GM19438 (cell line): Measurements from ENCODE around the gene GSG1L.

Experiments
- ATAC-seq: cut with Tn5 transposase; IDR thresholded peaks from one replicate; pipeline ENCODE4 v1.9.1; 2021; ENCODE audit warnings: low read depth; ENCODE audit not compliant: unreplicated experiment

The GSG1L gene

DNA sequence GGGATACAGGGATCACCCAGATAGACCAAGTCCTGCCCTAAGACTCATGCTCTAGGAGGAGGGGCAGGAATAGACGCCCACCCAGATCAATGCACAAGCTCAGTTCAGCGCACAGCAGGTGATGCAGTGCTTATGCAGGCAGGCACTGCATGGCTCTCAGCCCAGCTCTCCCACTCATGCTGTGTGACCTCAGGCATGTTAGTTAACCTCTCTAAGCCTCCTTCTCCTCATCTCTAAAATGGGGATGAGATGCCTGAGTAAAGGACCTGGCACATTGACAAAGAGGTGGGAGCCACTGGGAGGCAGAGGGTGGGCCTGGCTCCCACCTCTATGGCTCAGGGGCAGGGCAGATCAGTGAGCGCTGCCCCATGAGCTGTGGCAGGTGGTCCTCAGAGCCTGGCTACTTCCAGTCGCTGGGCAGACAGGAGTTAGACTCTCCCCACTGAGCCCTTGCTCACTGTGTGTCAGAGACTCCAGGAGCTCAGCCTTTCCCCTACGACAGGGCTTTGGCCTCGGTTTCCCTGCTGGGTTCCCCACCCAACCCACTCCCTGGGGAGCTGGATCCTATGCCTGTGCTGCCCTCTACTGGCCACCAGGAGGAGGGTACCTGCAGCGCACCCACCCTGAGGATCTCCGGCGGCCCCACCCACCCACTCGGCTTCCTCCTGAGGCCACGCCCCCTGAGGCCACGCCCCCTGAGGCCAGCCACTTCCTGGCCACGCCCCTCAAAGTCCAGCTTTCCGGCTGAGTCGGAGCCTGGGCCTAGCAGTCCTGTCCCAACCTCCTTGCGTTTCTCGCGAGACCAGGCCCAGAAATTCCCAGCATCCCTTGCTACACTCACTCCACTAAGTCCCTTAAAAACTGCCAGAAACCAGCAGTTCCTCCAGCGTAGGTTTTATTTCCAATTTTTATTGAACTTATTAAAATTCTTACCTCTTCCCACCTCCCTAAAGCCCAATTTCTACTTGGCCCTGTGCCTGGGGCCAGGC lies 196.1 kb downstream of the GSG1L start:
- ATAC-seq = no peak

DNA sequence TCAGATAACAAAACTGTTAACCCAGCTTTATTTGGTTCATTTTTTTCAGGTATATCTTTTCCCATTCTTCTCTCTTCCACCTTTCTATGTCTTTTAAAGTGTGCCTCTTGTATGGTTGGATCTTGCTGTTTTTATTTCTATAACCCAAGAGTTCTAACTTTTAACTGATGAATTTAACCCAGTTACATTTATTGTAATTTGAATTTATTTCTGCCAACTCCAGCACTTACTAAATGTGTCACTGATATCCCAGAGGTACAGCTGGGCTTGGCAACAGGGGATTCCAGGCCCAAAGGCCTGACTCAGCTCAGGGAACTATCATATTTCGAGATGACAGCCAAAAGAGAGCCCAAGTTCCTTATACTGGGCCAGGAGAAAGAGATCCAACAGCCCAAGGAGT lies 200.1 kb downstream of the GSG1L start:
- no peak for ATAC-seq

DNA sequence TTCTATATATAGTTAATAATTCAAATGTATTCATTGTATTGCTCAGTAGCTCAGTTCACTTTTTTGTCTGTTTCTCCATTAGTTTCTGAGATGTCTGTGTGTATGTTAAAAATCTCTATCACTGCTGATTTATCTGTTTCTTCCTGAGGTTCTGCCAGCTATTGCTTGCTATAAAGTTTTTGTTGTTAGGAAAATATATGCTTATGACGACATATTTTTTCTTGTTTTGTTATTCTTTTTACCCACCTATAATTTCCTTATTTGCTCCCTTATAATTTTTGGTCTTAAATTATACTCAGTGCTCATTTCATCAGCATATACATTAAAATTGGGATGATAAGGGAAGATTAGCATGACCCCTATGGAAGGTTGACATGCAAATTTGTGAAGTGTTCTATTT lies 200.6 kb downstream of the GSG1L start:
- no peak for ATAC-seq

DNA sequence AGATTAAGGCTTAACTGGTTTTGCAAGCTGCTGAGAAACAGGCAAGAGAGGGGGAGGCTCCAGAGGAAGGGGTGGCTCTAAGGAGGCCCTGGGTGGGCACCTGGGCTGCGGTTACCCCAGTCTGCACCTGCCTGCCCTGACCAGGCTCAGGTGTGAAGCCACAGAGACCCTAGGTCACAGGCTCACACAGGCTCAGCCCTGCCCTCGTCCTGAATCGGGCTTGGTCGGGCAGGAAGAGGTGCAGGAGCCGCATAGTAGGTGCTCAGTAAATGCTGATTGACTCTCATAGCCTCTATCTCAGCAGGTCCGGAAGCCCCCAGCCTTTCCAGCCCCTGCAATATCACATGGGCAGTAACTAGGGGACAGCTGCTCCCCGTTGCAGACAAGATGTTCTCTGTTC lies 203.4 kb downstream of the GSG1L start:
- no peak for ATAC-seq

DNA sequence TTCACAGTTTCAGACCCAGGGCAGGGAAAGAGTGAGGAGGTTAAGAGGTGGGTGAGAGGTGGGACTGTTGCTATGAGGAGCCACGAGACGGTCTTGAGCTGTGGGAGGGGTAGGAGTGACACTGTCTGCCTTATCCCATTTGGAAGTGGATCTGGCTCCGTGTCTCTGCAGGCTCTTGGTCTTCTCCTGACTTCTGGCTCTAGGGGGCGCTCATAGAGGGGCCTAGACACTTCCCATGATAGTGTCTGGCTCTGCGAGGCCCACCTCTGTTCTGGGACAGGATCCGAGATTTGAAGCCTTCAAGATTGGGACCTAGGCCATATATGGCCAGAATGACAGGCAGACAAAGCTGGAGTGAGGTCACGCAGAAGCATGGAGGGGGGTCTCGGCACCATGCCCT lies 204.5 kb downstream of the GSG1L start:
- ATAC-seq = no peak

DNA sequence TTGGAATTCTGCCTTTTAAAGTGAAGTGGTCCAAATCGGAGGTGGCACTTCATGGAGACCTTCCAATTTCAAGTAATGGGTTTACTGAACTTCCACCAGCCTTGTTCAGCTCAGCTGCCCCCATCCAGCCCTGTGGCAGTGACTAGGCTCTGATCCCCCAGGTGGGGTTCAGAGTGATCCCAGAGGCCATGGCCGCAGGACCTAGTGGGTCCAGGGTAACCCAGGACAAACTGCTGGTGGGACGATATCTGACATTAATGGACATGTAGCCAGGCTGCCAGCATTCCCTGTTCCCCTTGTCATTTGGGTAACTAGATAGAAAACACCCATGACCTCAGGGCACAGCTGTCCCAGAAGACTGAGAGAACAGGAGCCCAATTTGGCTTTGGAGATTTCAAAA lies 209.9 kb downstream of the GSG1L start:
- no peak for ATAC-seq

DNA sequence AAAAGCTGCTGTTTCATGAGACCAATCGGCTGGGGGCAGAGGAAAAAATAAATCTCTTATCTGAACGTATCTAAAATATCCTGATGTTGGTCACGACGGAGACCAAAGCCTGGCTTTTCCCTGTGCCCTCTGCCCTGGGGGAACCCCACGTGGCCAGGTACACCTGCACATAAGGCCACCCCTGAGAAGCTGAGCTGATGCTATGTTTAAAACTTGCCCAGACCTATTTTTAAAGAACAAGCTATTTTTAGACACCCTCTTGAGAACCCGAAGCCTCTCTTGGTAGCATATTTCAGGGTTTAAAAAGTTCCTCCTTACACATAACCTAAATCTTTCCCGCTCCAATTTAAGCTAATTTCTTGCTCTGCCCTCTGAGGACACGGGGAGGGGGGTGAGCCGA lies 210.4 kb downstream of the GSG1L start:
- ATAC-seq = no peak

DNA sequence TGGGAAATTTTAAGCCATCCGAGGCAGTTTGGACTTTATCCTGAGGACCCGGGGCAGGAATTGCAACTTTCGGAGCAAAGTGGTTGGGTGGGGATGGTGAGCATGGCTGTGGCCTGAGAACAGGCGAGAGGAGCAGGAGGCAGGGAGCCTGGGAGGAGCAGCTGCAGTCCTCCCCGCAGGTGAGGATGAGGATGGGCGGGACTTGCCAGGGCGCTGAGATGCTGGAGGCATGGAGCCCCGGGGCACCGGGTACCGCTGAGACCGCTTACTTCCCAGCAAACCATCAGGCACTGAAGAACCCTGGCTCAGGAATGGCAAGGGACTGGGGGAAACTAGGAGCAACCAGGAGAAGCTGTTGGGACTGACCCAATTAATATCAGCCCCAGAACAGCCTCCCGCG lies 210.8 kb downstream of the GSG1L start:
- no peak for ATAC-seq

DNA sequence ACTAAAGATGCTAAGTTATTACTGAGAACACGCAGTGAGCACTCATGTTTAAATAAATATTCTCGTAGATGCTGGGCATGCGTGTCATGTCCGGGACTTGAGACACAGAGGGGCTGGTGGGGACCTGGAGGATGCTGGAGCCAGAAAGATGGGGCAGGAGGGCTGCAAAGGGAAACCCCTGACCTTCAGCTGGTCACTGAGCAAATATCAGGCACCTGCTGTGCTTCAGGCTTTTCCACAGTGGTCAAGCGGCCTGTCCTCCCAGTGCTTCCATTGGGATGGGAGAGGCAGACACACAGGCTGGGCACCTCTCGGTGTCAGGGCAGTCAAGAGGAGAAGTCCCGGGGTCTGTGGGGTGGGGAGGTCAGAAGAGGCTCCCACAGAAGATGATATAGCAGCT lies 211.4 kb downstream of the GSG1L start:
- ATAC-seq = no peak

DNA sequence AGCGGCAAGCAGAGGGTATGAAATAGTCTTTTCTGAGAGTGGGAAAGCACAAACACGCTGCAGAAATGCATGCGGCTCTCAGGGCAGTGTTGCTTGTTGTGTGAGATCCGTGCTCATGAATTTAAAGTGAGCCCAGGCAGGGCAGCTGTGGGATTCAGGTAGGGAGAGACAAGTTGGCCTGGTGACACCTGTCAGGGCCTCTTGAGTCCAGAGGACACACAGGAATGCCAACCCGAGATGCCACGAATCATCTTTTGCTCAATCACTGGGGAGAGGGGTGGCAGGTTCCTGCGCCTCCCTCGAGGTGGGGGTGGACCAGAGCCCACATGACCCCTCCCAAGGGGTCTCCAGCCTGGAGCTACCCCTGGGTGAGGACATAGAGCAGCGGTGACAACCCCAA lies 211.9 kb downstream of the GSG1L start:
- no peak for ATAC-seq

DNA sequence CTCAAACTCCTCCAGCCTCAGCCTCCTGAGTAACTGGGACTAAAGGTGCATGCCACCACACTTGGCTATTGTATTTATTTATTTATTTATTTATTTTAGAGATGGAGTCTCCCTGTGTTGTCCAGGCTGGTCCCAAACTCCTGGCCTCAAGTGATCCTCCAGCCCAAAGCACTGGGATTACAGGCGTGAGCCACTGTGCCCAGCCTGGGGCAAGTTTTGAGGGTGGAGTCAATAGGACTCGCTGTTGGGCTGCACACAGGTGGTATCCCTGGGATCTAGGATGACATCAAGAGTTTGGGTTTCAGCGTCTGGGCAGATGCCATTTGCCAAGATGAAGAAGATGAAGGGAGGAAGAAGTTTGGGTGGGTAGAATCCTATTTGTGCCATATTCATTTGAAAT lies 213.9 kb downstream of the GSG1L start:
- ATAC-seq = no peak

DNA sequence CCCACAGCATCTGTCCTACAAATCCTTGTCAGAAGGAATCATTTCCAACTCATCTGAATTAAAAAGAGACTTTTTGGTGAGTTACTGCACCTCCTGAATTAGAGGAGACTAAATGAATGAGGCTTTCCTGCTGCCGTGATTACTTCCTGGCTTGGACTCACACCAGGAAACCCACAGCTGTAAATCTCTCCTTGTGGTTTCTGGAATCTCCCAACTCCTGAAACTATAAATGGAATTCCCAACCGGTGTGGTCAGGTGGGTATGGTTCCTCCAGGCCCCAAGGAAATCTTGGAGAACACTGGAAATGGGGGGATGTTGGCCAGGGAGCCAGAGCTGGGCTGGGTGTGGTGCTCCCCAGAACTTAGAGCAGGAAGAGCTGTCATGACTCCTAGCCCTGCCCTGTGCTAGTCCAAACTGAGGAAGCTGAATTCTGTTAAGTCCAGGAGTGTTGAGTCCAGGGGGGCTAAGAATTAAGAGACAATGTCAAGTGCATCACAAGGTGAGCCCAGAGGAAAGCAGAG lies 216.4 kb downstream of the GSG1L start:
- ATAC-seq = no peak

DNA sequence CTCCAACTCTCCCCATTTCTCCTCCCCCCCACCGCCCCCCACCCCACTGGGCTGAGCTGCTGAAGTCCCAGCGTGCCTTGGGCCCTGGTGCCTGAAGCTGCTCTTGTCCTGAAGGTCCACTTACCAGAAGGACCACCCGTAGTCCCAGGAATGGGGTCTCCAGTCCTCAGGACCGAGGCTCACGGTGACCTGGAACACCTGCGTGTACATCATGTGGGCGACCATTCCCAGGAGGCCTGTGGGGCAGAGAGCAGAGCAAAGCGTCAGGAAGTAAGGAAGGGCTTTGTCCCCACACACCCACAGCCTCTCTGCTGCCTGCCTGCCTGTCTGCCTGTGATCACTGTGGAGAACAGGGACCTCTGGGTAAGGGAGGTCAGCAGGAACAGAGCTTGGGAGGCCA lies 218.7 kb downstream of the GSG1L start:
- ATAC-seq = no peak

DNA sequence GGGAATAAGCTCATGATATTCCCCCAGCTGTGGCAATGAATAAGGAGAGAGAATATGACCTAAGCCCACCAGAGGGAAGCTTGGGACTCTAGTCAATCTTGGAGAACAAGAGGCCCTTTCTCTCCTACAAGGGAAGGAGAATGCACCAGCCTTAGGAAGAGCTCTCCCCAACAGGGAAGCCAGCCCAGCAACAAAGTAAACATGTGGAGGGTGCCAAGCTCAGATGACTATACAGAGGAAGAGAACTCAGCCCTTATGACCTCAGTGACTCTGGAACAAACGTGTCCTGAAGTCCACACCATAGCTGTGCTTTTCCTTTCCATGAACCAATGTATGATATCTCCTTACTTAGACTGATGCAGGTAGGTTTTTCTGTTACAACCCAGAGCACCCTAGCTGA lies 219.7 kb downstream of the GSG1L start:
- no peak for ATAC-seq

DNA sequence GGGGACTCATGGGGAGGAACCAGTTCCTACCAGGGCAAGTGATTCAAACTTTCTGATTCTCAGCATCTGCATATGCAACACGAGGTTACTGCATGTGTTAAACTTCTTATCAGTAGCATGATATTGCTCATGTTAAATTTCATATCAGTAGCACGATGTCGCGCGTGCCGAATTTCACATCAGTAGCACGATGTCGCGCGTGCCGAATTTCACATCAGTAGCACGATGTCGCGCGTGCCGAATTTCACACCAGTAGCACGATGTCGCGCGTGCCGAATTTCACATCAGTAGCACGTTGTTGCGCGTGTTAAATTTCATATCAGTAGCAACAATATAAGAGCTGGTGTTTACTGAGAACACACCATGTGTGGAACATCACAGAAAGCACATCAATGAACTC lies 221.6 kb downstream of the GSG1L start:
- ATAC-seq = no peak

DNA sequence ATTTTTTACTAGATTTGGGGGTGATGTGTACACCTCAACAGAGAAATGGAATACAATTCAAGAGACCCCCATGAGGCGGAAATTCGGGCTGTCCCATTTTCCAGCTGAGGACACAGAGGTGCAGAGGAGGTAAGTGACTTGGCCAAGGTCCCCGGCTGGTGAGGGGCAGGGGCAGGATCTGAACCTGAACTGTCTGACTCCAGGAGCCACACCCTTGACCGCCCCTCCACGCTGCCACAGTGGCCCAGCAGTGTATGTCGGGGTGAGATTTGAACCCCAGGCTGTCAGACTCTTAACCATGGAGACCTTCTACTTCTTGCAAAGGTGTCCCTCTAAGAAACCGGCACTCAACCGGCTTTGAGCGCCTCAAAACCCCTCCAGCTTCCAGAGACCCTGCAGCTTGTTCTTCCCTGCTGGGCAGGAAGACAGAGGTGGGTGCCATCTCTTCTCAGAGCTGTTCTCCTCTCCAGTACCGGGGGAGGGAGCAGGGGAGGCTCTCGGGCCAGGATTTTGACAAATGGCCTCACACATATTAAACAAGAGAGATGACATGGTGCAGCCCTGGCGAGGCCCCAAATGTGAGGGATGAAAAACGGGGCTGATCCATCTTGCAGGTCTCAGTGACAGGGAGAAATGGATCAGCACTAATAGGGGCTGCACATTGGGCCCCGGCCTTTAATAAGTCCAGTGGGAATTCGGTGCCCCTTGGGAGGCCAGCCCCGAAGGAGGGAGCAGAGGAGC lies 222.3 kb downstream of the GSG1L start:
- ATAC-seq = no peak

DNA sequence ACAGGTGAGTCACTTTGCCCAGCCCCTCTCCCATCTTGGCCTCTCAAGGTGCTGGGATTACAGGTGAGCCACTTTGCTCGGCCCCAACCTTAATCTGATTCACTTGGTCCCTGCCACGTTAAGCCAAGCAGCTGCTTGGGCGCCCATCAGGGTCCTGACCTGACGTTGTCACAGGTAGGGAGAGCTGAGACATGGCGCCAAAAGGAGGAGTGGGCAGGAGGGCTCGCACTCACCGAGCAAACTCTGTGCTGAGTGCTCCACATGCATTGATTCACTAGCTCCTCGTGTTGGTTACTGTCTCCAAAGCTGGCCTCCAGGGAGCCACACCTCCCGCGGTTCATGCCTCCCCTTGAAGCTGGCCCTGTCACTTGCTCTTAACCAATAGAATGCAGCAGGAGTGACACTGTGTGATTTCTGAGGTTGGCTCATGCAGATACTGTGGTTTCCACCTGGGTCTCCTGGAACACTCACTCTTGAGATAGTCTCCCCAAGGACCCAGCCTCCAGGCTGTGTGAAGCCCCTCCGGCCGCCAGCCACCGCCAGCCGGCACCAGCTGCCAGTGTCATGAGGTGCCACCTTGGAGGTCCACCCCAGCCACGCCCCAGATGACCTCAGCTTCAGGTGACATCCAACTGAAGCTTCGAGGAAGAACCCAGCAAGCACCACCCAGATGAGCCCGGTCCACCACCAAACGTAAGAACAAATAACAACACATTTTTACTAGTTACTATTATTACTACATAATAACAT lies 223.0 kb downstream of the GSG1L start:
- no peak for ATAC-seq

DNA sequence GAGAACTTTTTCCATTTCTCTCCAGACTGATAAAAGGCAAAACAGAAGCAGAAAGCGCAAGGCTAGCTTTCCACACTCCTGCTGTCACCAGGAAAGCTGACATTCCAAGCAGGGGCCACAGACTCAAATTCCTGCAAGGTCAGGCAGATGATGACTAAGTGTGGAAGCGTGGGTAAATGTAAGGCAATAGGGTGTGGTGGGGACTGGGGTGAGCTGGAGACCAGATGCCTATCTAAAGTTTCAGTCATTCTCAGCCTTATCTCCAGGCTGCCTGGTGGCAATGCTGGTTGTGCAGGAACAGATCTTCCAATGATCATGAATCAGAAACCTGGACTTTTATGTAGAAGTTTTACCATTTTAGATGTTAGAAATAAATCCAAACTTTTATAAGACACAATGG lies 224.1 kb downstream of the GSG1L start:
- ATAC-seq = no peak

DNA sequence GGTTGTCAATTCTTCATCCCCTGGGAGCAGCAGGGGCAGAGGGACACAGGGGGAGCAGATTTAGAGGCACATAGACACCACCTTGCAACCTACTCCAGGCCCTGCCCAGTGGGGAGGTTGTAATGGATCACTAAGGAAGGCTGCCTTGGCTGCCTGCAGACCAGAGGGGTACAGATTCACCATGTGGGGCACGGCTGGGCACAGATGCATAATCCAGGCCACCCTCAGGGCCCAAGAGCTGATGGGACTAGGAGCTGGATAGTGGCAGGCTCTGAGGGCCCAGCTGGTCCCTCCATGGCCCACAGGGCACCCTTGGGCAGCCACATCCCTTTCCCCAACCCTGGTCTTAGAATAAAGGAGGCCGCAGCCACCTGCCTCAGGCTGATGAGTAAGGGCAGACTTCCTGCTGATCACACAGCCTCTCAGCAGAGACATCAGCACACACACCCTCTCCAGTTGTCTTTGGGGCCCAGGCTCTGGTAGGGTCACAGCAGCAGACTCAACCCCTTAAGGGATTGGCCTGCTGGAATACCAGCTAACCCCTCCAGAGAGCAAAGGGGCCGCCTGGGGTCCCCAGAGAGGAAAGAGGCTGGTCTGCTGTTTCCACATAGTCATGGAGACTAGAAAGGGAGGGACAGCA lies 224.9 kb downstream of the GSG1L start:
- no peak for ATAC-seq

DNA sequence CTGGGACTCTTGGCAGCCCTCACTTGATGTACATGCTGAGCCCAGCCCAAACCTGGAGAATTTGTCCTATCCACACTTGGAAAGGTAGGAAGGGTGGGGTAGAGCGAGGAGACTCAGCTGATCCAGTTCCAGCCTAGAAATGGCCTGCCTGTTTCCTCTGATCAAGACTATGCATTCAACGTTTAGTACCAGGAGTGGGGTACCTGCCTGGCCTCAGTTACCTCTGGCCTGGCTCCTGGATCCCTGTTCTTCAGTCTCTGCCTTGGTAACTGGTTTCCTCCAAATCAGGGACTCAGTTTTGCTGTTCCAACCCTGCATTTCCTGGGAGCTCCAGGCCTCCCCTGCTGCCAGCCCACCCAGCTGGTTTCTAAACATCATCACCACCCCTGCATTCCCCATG lies 233.5 kb downstream of the GSG1L start:
- ATAC-seq = no peak
